Measurements from ENCODE around the gene PPP1R9A.

Gene PPP1R9A

DNA sequence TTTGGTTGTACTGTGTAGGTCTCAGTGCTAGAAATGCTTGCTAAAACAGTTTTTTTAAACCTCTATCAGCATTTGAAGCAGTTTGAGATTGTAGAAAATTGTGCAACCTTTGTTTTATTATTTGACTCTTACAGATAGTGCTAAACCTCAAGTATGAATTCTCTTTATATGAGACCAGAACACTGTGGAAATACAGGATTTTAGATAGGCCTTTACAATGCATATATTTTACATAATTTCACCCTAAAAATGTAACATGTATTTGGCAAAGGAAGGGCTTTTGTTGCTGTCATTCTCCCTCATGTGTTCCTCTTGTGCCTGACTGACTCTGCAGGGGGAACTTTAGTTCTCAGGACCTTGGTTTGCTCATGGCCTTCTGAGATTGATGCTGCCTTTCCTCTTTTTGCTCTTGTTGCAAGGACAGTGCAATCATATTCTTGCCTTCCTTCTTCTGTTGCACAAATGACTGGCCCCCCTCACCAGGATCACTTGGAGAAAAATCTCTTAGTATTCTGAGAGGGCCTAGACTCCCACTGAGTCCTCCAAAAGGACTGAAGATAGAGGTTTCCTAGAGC, 188.7 kb downstream of the PPP1R9A start:
- TF ChIP-seq, protein P1, sequence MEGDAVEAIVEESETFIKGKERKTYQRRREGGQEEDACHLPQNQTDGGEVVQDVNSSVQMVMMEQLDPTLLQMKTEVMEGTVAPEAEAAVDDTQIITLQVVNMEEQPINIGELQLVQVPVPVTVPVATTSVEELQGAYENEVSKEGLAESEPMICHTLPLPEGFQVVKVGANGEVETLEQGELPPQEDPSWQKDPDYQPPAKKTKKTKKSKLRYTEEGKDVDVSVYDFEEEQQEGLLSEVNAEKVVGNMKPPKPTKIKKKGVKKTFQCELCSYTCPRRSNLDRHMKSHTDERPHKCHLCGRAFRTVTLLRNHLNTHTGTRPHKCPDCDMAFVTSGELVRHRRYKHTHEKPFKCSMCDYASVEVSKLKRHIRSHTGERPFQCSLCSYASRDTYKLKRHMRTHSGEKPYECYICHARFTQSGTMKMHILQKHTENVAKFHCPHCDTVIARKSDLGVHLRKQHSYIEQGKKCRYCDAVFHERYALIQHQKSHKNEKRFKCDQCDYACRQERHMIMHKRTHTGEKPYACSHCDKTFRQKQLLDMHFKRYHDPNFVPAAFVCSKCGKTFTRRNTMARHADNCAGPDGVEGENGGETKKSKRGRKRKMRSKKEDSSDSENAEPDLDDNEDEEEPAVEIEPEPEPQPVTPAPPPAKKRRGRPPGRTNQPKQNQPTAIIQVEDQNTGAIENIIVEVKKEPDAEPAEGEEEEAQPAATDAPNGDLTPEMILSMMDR (IDR thresholded peaks at IDR 0.05; ENCODE audit: poor library complexity, severe bottlenecking): no peak
- H3K9me3 ChIP-seq (ENCODE audit: severe bottlenecking): no peaks in the 10 kb centered on the region
- no peak for DNase-seq (ENCODE audit: low spot score)
- H3K4me3 ChIP-seq (ENCODE audit: severe bottlenecking): no peak overlapping the region
- no peaks in the 10 kb centered on the region for H3K36me3 ChIP-seq (ENCODE audit: low read depth)
- no peaks in the 10 kb centered on the region for H3K27me3 ChIP-seq (ENCODE audit: insufficient read depth, poor library complexity, severe bottlenecking)
- ATAC-seq (ENCODE audit: low read depth): no peak
- no peaks in the 10 kb centered on the region for H3K4me1 ChIP-seq (ENCODE audit: insufficient read depth, poor library complexity, severe bottlenecking)
- H3K27ac ChIP-seq (ENCODE audit: poor library complexity, severe bottlenecking): no peak overlapping the region

DNA sequence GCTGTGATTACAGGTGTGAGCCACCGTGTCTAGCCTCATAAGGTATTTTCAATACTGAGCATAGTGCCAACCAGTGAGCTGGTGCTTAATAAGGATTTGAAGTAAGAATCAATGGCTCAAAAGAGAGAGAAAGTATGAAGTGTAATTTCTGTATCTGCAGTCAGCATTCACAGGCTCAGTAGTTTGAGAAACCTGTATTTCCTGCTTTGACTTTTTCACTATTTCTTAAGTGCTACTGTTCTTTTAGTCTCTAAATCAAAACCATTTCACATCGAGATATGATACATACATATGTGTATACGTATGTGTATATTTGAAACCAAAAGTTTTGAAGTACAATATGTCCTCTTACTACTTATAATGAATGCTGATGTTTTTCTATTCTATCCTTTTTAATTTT, 189.9 kb downstream of the PPP1R9A start:
- Histone ChIP-seq H3K9me3 (ENCODE audit: severe bottlenecking) (no peaks in the 10 kb centered on the region), H3K4me1 (ENCODE audit: insufficient read depth, poor library complexity, severe bottlenecking) (no peaks in the 10 kb centered on the region), H3K4me3 (ENCODE audit: severe bottlenecking) (no peak overlapping the region), H3K27me3 (ENCODE audit: insufficient read depth, poor library complexity, severe bottlenecking) (no peaks in the 10 kb centered on the region), H3K36me3 (ENCODE audit: low read depth) (no peaks in the 10 kb centered on the region), H3K27ac (ENCODE audit: poor library complexity, severe bottlenecking) (no peak overlapping the region)
- TF ChIP-seq, protein P1 (IDR thresholded peaks at IDR 0.05; ENCODE audit: poor library complexity, severe bottlenecking): no peak
- no peak for DNase-seq (ENCODE audit: low spot score)
- ATAC-seq (ENCODE audit: low read depth): no peak

DNA sequence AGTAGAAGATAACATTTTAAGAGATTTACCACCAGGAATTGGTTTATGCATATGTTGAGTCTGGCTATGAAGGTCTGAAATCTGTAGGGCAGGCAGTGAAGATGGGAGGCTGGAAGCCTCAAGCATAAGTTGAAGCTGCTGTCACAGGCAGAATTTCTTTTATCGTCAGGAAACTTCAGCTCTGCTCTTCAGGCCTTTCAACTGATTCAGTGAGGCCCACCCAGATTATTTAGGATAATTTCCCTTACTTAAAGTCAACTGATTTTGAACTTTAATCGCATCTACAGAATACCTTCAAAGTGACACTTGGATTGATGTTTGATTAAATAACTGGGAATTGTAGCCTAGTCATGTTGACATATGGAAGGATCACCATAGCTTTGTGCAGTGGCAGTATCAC, 190.5 kb downstream of the PPP1R9A start:
- DNase-seq (ENCODE audit: low spot score) (no peak), ATAC-seq (ENCODE audit: low read depth) (no peak)
- Histone ChIP-seq H3K27ac (ENCODE audit: poor library complexity, severe bottlenecking) (no peak overlapping the region), H3K9me3 (ENCODE audit: severe bottlenecking) (no peaks in the 10 kb centered on the region), H3K4me3 (ENCODE audit: severe bottlenecking) (no peak overlapping the region), H3K36me3 (ENCODE audit: low read depth) (no peaks in the 10 kb centered on the region), H3K4me1 (ENCODE audit: insufficient read depth, poor library complexity, severe bottlenecking) (no peaks in the 10 kb centered on the region), H3K27me3 (ENCODE audit: insufficient read depth, poor library complexity, severe bottlenecking) (no peaks in the 10 kb centered on the region)
- TF ChIP-seq, protein P1 (IDR thresholded peaks at IDR 0.05; ENCODE audit: poor library complexity, severe bottlenecking): no peak

DNA sequence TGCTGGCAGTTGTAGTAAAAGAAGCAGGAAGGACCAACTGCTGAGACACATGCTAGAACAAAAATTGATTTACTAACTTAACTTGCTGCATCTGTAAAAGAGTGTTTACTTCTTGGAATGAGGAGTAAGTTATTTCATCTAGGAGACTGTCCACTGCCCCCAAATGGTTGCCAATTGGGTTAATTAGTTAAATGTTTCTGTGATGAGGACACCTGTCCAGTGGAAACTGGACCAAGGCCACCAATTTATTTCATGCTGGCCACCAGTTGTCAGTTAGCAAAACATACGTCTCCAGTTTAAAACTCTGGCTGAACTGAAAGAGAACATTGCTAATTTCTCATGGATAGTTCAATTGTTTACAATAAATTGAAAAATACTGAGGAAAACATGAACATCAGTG, 191.7 kb downstream of the PPP1R9A start:
- Histone ChIP-seq H3K4me3 (ENCODE audit: severe bottlenecking) (no peak overlapping the region), H3K36me3 (ENCODE audit: low read depth) (no peaks in the 10 kb centered on the region), H3K4me1 (ENCODE audit: insufficient read depth, poor library complexity, severe bottlenecking) (no peaks in the 10 kb centered on the region), H3K9me3 (ENCODE audit: severe bottlenecking) (no peaks in the 10 kb centered on the region), H3K27me3 (ENCODE audit: insufficient read depth, poor library complexity, severe bottlenecking) (no peaks in the 10 kb centered on the region), H3K27ac (ENCODE audit: poor library complexity, severe bottlenecking) (no peak overlapping the region)
- ATAC-seq (ENCODE audit: low read depth): no peak
- TF ChIP-seq, protein P1 (IDR thresholded peaks at IDR 0.05; ENCODE audit: poor library complexity, severe bottlenecking): no peak
- no peak for DNase-seq (ENCODE audit: low spot score)

DNA sequence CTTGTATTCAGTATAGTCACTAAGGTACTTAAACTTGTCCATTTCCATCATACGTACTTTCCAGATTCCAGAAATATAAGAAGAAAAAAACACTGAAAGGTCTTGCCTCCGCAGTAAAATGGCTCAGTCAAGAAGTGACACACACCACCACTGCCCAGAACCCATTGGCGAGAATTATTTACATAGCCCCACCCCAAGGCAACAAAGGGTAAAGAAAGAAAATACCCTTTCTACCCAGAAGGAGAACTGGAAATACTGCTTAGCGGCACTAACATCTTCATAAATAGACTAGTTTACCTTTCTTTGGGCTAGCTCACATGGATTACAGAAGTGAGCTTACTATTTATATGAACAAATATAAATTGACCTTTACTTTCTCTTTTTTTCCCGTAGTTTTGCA, 194.0 kb downstream of the PPP1R9A start:
- TF ChIP-seq, protein P1 (IDR thresholded peaks at IDR 0.05; ENCODE audit: poor library complexity, severe bottlenecking): no peak
- no peak overlapping the region for H3K4me3 ChIP-seq (ENCODE audit: severe bottlenecking)
- H3K27me3 ChIP-seq (ENCODE audit: insufficient read depth, poor library complexity, severe bottlenecking): no peaks in the 10 kb centered on the region
- ATAC-seq (ENCODE audit: low read depth) (no peak), DNase-seq (ENCODE audit: low spot score) (no peak)
- no peaks in the 10 kb centered on the region for H3K36me3 ChIP-seq (ENCODE audit: low read depth)
- H3K4me1 ChIP-seq (ENCODE audit: insufficient read depth, poor library complexity, severe bottlenecking): no peaks in the 10 kb centered on the region
- H3K27ac ChIP-seq (ENCODE audit: poor library complexity, severe bottlenecking): no peak overlapping the region
- H3K9me3 ChIP-seq (ENCODE audit: severe bottlenecking): no peaks in the 10 kb centered on the region

Data from RWPE2 (cell line).